Endodermal cell (in vitro differentiated cells): Measurements from ENCODE around the gene PRKCZ. TPM values are rescaled to one million over a fixed set of nuclear protein-coding genes. Genes with fewer than 3 reads are reported as not detected.

Source experiments
- DNase-seq: peaks from one replicate; pipeline ENCODE4 v3.0.0-alpha.2; 2017
- H3K27ac ChIP-seq: 2 replicates; pipeline ENCODE4 v1.5.1; 2013; ENCODE audit warnings: mild to moderate bottlenecking, low read depth, low read length, moderate library complexity
- H3K27me3 ChIP-seq: 2 replicates; pipeline ENCODE4 v1.6.1; 2013; ENCODE audit warnings: mild to moderate bottlenecking, low read length, moderate library complexity; ENCODE audit not compliant: insufficient read depth, control insufficient read depth, poor library complexity, severe bottlenecking
- H3K36me3 ChIP-seq: 2 replicates; pipeline ENCODE4 v1.7.0; 2013; ENCODE audit warnings: mild to moderate bottlenecking, low read length, moderate library complexity; ENCODE audit not compliant: control insufficient read depth, insufficient read depth
- H3K4me1 ChIP-seq: one replicate; pipeline ENCODE4 v1.7.0; 2013; ENCODE audit warnings: low read length; ENCODE audit not compliant: control insufficient read depth, insufficient read depth
- H3K4me3 ChIP-seq: 2 replicates; pipeline ENCODE4 v1.5.1; 2013; ENCODE audit warnings: mild to moderate bottlenecking, low read length, moderate library complexity
- H3K9ac ChIP-seq: 2 replicates; pipeline ENCODE4 v1.6.1; 2013; ENCODE audit warnings: mild to moderate bottlenecking, low read length, moderate library complexity; ENCODE audit not compliant: poor library complexity, severe bottlenecking; ENCODE audit errors: extremely low read depth
- H3K9me3 ChIP-seq: 2 replicates; pipeline ENCODE4 v1.6.1; 2013; ENCODE audit warnings: mild to moderate bottlenecking, low read length, moderate library complexity; ENCODE audit not compliant: control insufficient read depth
- H3K27ac Mint-ChIP-seq: 2 replicates; pipeline ENCODE4 v1.8.0; 2020; ENCODE audit warnings: mixed read lengths
- H3K27me3 Mint-ChIP-seq: 2 replicates; pipeline ENCODE4 v1.8.0; 2021; ENCODE audit warnings: mild to moderate bottlenecking, mixed read lengths; ENCODE audit not compliant: insufficient read depth
- H3K36me3 Mint-ChIP-seq: 2 replicates; pipeline ENCODE4 v1.8.0; 2020; ENCODE audit warnings: low read depth, mixed read lengths
- H3K4me1 Mint-ChIP-seq: 2 replicates; pipeline ENCODE4 v1.8.0; 2020; ENCODE audit warnings: mixed read lengths
- H3K4me3 Mint-ChIP-seq: 2 replicates; pipeline ENCODE4 v1.8.0; 2020; ENCODE audit warnings: mild to moderate bottlenecking, moderate library complexity, mixed read lengths
- H3K9me3 Mint-ChIP-seq: 2 replicates; pipeline ENCODE4 v1.8.0; 2020; ENCODE audit warnings: mild to moderate bottlenecking, mixed read lengths
- CTCF ChIP-seq: fragments of 200-600 bp; sonication (generic); conservative IDR thresholded peaks from 2 replicates; pipeline ENCODE4 v1.5.0; 2021; ENCODE audit warnings: antibody characterized with exemption, mild to moderate bottlenecking
- WGBS, 2 experiments: methylation state at CpG; one replicate each; pipeline versions ENCODE4 v1.1.5 to v1.1.7; 2013; ENCODE audit warnings: missing lambda C conversion rate in 2 of 2, mixed read lengths in 1 of 2; ENCODE audit not compliant: insufficient coverage in 1 of 2, insufficient read length in 1 of 2; 5-methylcytosine and 5-hydroxymethylcytosine counted together
- total RNA-seq, 2 donors: library from RNA; stranded (reverse); fragmentation: NEBNext Ultra II Directional in 1 of 2; extraction: Animal tissue kit (Norgen Biotek cat#: 25700) in 1 of 2; gene quantifications; 2 replicates in 1 of 2; 3 replicates in 1 of 2; pipeline ENCODE4 v1.2.1, GENCODE V29; 2021

PRKCZ gene
- total RNA-seq, 2 donors from 2014 or later = 49.9 to 68.5 TPM

- Histone ChIP-seq H3K27me3 (peaks cover 44% of the 10 kb centered on the region), H3K4me3 (no peak overlapping the region), H3K36me3 (no peaks in the 10 kb centered on the region), H3K9me3 (no peaks in the 10 kb centered on the region), H3K4me1 (no peaks in the 10 kb centered on the region), H3K9ac (no peak overlapping the region), H3K27ac (no peak overlapping the region)
- TF ChIP-seq CTCF = no peak
- H3K9me3 Mint-ChIP-seq = no peaks in the 10 kb centered on the region
- H3K36me3 Mint-ChIP-seq = no peaks in the 10 kb centered on the region
- H3K4me1 Mint-ChIP-seq = no peaks in the 10 kb centered on the region
- no peak for DNase-seq
- H3K4me3 Mint-ChIP-seq = no peak overlapping the region
- 91 to 94% methylated on average over 15 to 25 of the region's 25 CpGs for WGBS, 2 experiments
- no peak overlapping the region for H3K27ac Mint-ChIP-seq
- H3K27me3 Mint-ChIP-seq = peaks cover 35% of the 10 kb centered on the region
Measured at GRCh38 chr1:2021550-2021949, 28.7 kb upstream of the PRKCZ start.

GRCh38 chr1:2022063-2022770, 28.0 kb upstream of the PRKCZ start:
- 81 to 84% methylated on average over 14 to 21 of the region's 21 CpGs for WGBS, 2 experiments
- Mint-ChIP-seq H3K36me3 (no peaks in the 10 kb centered on the region), H3K9me3 (no peaks in the 10 kb centered on the region), H3K27ac (no peak overlapping the region), H3K27me3 (peaks cover 35% of the 10 kb centered on the region), H3K4me3 (no peak overlapping the region), H3K4me1 (no peaks in the 10 kb centered on the region)
- no peak for DNase-seq
- Histone ChIP-seq H3K27me3 (peaks cover 38% of the 10 kb centered on the region), H3K4me1 (no peaks in the 10 kb centered on the region), H3K9me3 (no peaks in the 10 kb centered on the region), H3K4me3 (no peak overlapping the region), H3K9ac (no peak overlapping the region), H3K36me3 (no peaks in the 10 kb centered on the region), H3K27ac (no peak overlapping the region)
- no peak for TF ChIP-seq CTCF

- H3K27me3 Mint-ChIP-seq = peaks cover 26% of the 10 kb centered on the region
- Histone ChIP-seq H3K36me3 (no peaks in the 10 kb centered on the region), H3K9ac (no peak overlapping the region), H3K4me3 (no peak overlapping the region), H3K9me3 (no peaks in the 10 kb centered on the region), H3K4me1 (no peaks in the 10 kb centered on the region), H3K27ac (no peak overlapping the region), H3K27me3 (peaks cover 29% of the 10 kb centered on the region)
- no peaks in the 10 kb centered on the region for H3K4me1 Mint-ChIP-seq
- no peaks in the 10 kb centered on the region for H3K9me3 Mint-ChIP-seq
- H3K4me3 Mint-ChIP-seq = no peak overlapping the region
- TF ChIP-seq CTCF = no peak
- WGBS, 2 experiments = 82 to 92% methylated on average over 7 to 9 of the region's 9 CpGs
- no peak for DNase-seq
- H3K36me3 Mint-ChIP-seq = no peaks in the 10 kb centered on the region
- no peak overlapping the region for H3K27ac Mint-ChIP-seq
Measured at GRCh38 chr1:2023187-2023586, 27.0 kb upstream of the PRKCZ start.
